ENCODE measurements around the gene PLEKHG7. TPM values are rescaled to one million over a fixed set of nuclear protein-coding genes. Genes with fewer than 3 reads are reported as not detected.

PLEKHG7 gene
- total and polyA plus RNA-seq, 9 of the 15 experiments (the other 6 are each of a cell fraction or from before 2014, with no cell fraction given) = 0.03 TPM; not detected in 8

GRCh38 chr12:92753976-92754885 is 51.4 kb downstream of the PLEKHG7 start (continued):
- TF ChIP-seq HMGN3 (IDR thresholded peaks at IDR 0.05; ENCODE audit: borderline replicate concordance, extremely low read depth, insufficient read length, low read depth, low read length) (no peak), NFE2L1 (tag; IDR thresholded peaks at IDR 0.05; ENCODE audit: borderline replicate concordance, low read depth) (no peak), RB1 (IDR thresholded peaks at IDR 0.05; ENCODE audit: low read depth) (no peak), ARHGAP35 (IDR thresholded peaks at IDR 0.05; ENCODE audit: partially characterized antibody) (no peak), SNAPC5 (CRISPR knock-in tag; IDR thresholded peaks at IDR 0.05) (no peak), ZNF124 (CRISPR knock-in tag; IDR thresholded peaks at IDR 0.05) (no peak), BCL6 (CRISPR knock-in tag; IDR thresholded peaks at IDR 0.05) (no peak), ZNF175 (CRISPR knock-in tag; IDR thresholded peaks at IDR 0.05; ENCODE audit: low read depth) (no peak)
- TF ChIP-seq, protein P1, sequence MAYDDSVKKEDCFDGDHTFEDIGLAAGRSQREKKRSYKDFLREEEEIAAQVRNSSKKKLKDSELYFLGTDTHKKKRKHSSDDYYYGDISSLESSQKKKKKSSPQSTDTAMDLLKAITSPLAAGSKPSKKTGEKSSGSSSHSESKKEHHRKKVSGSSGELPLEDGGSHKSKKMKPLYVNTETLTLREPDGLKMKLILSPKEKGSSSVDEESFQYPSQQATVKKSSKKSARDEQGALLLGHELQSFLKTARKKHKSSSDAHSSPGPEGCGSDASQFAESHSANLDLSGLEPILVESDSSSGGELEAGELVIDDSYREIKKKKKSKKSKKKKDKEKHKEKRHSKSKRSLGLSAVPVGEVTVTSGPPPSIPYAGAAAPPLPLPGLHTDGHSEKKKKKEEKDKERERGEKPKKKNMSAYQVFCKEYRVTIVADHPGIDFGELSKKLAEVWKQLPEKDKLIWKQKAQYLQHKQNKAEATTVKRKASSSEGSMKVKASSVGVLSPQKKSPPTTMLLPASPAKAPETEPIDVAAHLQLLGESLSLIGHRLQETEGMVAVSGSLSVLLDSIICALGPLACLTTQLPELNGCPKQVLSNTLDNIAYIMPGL (CRISPR knock-in tag; IDR thresholded peaks at IDR 0.05) = no peak
